ENCODE measurements around the gene TRAPPC6A.

DNA sequence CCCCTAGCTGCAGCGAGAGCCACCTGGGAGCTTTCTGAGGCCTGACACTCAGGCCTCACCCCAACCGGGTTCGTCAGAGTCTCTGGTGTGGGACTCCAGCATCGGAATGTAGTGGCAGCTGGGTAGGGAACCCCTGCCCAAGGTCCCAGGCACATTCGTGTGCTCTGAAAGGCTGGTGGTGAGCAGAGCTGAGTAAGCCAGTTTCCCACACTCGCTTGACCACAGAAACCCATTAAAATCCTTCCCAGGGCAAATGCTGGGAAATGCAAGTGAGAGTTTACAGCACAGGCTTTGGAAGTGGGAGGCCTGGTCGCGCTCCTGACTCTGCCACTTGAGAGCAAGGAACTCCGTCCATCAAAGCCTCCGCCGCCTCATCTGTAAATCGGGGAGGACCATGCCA is 4.2 kb downstream of the TRAPPC6A start:
- TF ChIP-seq FOXC1 (CRISPR knock-in tag; IDR thresholded peaks at IDR 0.05; ENCODE audit: borderline replicate concordance), result no peak
- no peak for TF ChIP-seq ZNF496 (CRISPR knock-in tag; IDR thresholded peaks at IDR 0.05; ENCODE audit: insufficient replicate concordance)
- TF ChIP-seq ZBTB21 (CRISPR knock-in tag; IDR thresholded peaks at IDR 0.05), result no peak
- no peak for TF ChIP-seq RAD21 (CRISPR knock-in tag; IDR thresholded peaks at IDR 0.05)
- no peak for TF ChIP-seq RARA (CRISPR knock-in tag; IDR thresholded peaks at IDR 0.05)
- no peak for TF ChIP-seq EEA1 (CRISPR knock-in tag; IDR thresholded peaks at IDR 0.05; ENCODE audit: borderline replicate concordance)
- TF ChIP-seq NFATC3 (CRISPR knock-in tag; IDR thresholded peaks at IDR 0.05), result no peak
- TF ChIP-seq, protein P1, sequence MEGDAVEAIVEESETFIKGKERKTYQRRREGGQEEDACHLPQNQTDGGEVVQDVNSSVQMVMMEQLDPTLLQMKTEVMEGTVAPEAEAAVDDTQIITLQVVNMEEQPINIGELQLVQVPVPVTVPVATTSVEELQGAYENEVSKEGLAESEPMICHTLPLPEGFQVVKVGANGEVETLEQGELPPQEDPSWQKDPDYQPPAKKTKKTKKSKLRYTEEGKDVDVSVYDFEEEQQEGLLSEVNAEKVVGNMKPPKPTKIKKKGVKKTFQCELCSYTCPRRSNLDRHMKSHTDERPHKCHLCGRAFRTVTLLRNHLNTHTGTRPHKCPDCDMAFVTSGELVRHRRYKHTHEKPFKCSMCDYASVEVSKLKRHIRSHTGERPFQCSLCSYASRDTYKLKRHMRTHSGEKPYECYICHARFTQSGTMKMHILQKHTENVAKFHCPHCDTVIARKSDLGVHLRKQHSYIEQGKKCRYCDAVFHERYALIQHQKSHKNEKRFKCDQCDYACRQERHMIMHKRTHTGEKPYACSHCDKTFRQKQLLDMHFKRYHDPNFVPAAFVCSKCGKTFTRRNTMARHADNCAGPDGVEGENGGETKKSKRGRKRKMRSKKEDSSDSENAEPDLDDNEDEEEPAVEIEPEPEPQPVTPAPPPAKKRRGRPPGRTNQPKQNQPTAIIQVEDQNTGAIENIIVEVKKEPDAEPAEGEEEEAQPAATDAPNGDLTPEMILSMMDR (CRISPR knock-in tag; IDR thresholded peaks at IDR 0.05), result no peak
- TF ChIP-seq, protein P2, sequence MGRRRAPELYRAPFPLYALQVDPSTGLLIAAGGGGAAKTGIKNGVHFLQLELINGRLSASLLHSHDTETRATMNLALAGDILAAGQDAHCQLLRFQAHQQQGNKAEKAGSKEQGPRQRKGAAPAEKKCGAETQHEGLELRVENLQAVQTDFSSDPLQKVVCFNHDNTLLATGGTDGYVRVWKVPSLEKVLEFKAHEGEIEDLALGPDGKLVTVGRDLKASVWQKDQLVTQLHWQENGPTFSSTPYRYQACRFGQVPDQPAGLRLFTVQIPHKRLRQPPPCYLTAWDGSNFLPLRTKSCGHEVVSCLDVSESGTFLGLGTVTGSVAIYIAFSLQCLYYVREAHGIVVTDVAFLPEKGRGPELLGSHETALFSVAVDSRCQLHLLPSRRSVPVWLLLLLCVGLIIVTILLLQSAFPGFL (CRISPR knock-in tag; IDR thresholded peaks at IDR 0.05), result no peak
- TF ChIP-seq, protein P3, sequence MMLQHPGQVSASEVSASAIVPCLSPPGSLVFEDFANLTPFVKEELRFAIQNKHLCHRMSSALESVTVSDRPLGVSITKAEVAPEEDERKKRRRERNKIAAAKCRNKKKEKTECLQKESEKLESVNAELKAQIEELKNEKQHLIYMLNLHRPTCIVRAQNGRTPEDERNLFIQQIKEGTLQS (CRISPR knock-in tag; IDR thresholded peaks at IDR 0.05), result no peak
- no peak for TF ChIP-seq FOXM1 (CRISPR knock-in tag; IDR thresholded peaks at IDR 0.05)

Measured in HepG2 (cell line).